ENCODE data around the gene ENDOD1.
A peak's percentile ranks its signal among the peaks of the same experiment; 100 is the strongest.

Gene ENDOD1

GRCh38 chr11:95076981-95077380 lies 12.7 kb upstream of the ENDOD1 start:
- DNase-seq: peak; percentile 76

- no peak for DNase-seq
Measured at GRCh38 chr11:95078526-95078925, 11.1 kb upstream of the ENDOD1 start.

- no peak for DNase-seq
Measured at GRCh38 chr11:95081010-95081409, 8.6 kb upstream of the ENDOD1 start.

GRCh38 chr11:95081412-95081811 lies 8.2 kb upstream of the ENDOD1 start:
- DNase-seq: no peak

- DNase-seq: no peak
Measured at GRCh38 chr11:95082576-95083001, 7.1 kb upstream of the ENDOD1 start.

GRCh38 chr11:95084509-95084908 lies 5.1 kb upstream of the ENDOD1 start:
- DNase-seq: no peak

- no peak for DNase-seq
Measured at GRCh38 chr11:95085117-95085816, 4.4 kb upstream of the ENDOD1 start.

- no peak for DNase-seq
Measured at GRCh38 chr11:95086151-95086550, 3.5 kb upstream of the ENDOD1 start.

- no peak for DNase-seq
Measured at GRCh38 chr11:95086836-95087570, 2.6 kb upstream of the ENDOD1 start.

- DNase-seq: no peak
Measured at GRCh38 chr11:95088946-95089619, 563 bp upstream of the ENDOD1 start.

GRCh38 chr11:95091663-95092180 lies 2.1 kb downstream of the ENDOD1 start:
- no peak for DNase-seq

GRCh38 chr11:95092549-95093324 lies 3.1 kb downstream of the ENDOD1 start:
- no peak for DNase-seq

GRCh38 chr11:95093548-95093947 lies 3.9 kb downstream of the ENDOD1 start:
- DNase-seq: no peak

GRCh38 chr11:95095858-95096587 lies 6.4 kb downstream of the ENDOD1 start:
- no peak for DNase-seq

GRCh38 chr11:95097209-95097608 lies 7.6 kb downstream of the ENDOD1 start:
- DNase-seq: no peak

- DNase-seq: no peak
Measured at GRCh38 chr11:95098826-95099225, 9.2 kb downstream of the ENDOD1 start.

GRCh38 chr11:95100191-95100648 lies 10.6 kb downstream of the ENDOD1 start:
- DNase-seq: no peak

- DNase-seq: no peak
Measured at GRCh38 chr11:95100856-95101507, 11.3 kb downstream of the ENDOD1 start.

GRCh38 chr11:95101935-95102334 lies 12.3 kb downstream of the ENDOD1 start:
- DNase-seq: no peak

- DNase-seq: no peak
Measured at GRCh38 chr11:95102733-95103132, 13.1 kb downstream of the ENDOD1 start.

- DNase-seq: no peak
Measured at GRCh38 chr11:95103701-95104100, 14.1 kb downstream of the ENDOD1 start.
